Keratinocyte (primary cell): ENCODE measurements around the gene USP48.

Experiments used
- CTCF ChIP-seq, 3 experiments: IDR thresholded peaks in 1 of 3; conservative IDR thresholded peaks in 1 of 3; optimal IDR thresholded peaks in 1 of 3; 2 replicates in 2 of 3; 3 replicates in 1 of 3; pipeline versions ENCODE3 to v1.5.1; 2011; ENCODE audit warnings: low read length in 3 of 3, mild to moderate bottlenecking in 3 of 3, moderate library complexity in 2 of 3, control low read depth in 1 of 3, inconsistent platforms in 1 of 3; ENCODE audit not compliant: insufficient read depth in 2 of 3; ENCODE audit errors: extremely low read depth in 1 of 3
- EZH2 ChIP-seq: IDR thresholded peaks from one replicate; pipeline ENCODE4 v1.6.1; 2012; ENCODE audit warnings: inconsistent platforms, mild to moderate bottlenecking, low read length, moderate library complexity

- TF ChIP-seq CTCF (optimal IDR thresholded peaks at IDR 0.05 in 1 of 3, IDR thresholded peaks at IDR 0.05 in 1 of 3, conservative IDR thresholded peaks at IDR 0.05 in 1 of 3; ENCODE audit: extremely low read depth in 1 of 3, insufficient read depth in 2 of 3, low read length in 3 of 3): no peak
- TF ChIP-seq EZH2: no peak
Observed at GRCh38 chr1:21831454-21831970, 48.6 kb upstream of the USP48 start.
